ENCODE data around the gene CAPN15.

CAPN15 gene

GRCh38 chr16:519425-519824 lies 8.1 kb upstream of the CAPN15 start:
- DNase-seq: no peak
- H3K27ac ChIP-seq: no peak overlapping the region
- no peaks in the 10 kb centered on the region for H3K9me3 ChIP-seq (ENCODE audit: severe bottlenecking)
- H3K4me3 ChIP-seq (ENCODE audit: low read depth, low read length): no peak overlapping the region
- no peak for TF ChIP-seq CTCF (IDR thresholded peaks at IDR 0.05; ENCODE audit: low read depth, low read length)
- H3K27me3 ChIP-seq (ENCODE audit: insufficient read depth, low read depth, severe bottlenecking): no peaks in the 10 kb centered on the region
- H3K36me3 ChIP-seq: peaks cover 34% of the 10 kb centered on the region

- H3K27me3 ChIP-seq (ENCODE audit: insufficient read depth, low read depth, severe bottlenecking): no peaks in the 10 kb centered on the region
Measured at GRCh38 chr16:519841-520687, 7.4 kb upstream of the CAPN15 start.

GRCh38 chr16:520847-521246 lies 6.7 kb upstream of the CAPN15 start:
- H3K36me3 ChIP-seq: peaks cover 32% of the 10 kb centered on the region
- H3K9me3 ChIP-seq (ENCODE audit: severe bottlenecking): no peaks in the 10 kb centered on the region
- DNase-seq: no peak
- no peak overlapping the region for H3K4me3 ChIP-seq (ENCODE audit: low read depth, low read length)
- TF ChIP-seq CTCF (IDR thresholded peaks at IDR 0.05; ENCODE audit: low read depth, low read length): no peak
- no peaks in the 10 kb centered on the region for H3K27me3 ChIP-seq (ENCODE audit: insufficient read depth, low read depth, severe bottlenecking)
- H3K27ac ChIP-seq: no peak overlapping the region

More at GRCh38 chr16:519841-520687, 7.4 kb upstream of the CAPN15 start:
- no peak overlapping the region for H3K4me3 ChIP-seq (ENCODE audit: low read depth, low read length)
- no peak for DNase-seq
- TF ChIP-seq CTCF (IDR thresholded peaks at IDR 0.05; ENCODE audit: low read depth, low read length): no peak
- H3K9me3 ChIP-seq (ENCODE audit: severe bottlenecking): no peaks in the 10 kb centered on the region
- peaks cover 34% of the 10 kb centered on the region for H3K36me3 ChIP-seq
- no peak overlapping the region for H3K27ac ChIP-seq

- Histone ChIP-seq H3K4me3 (ENCODE audit: low read depth, low read length) (no peak overlapping the region), H3K27ac (no peak overlapping the region), H3K27me3 (ENCODE audit: insufficient read depth, low read depth, severe bottlenecking) (no peaks in the 10 kb centered on the region), H3K36me3 (peaks cover 27% of the 10 kb centered on the region), H3K9me3 (ENCODE audit: severe bottlenecking) (no peaks in the 10 kb centered on the region)
- DNase-seq: no peak
- TF ChIP-seq CTCF (IDR thresholded peaks at IDR 0.05; ENCODE audit: low read depth, low read length): no peak
Measured at GRCh38 chr16:521381-522210, 5.9 kb upstream of the CAPN15 start.

- no peak for TF ChIP-seq CTCF (IDR thresholded peaks at IDR 0.05; ENCODE audit: low read depth, low read length)
- Histone ChIP-seq H3K27ac (no peak overlapping the region; the same call in 1 of the 2 replicates), H3K27me3 (ENCODE audit: insufficient read depth, low read depth, severe bottlenecking) (no peaks in the 10 kb centered on the region), H3K9me3 (ENCODE audit: severe bottlenecking) (no peaks in the 10 kb centered on the region), H3K4me3 (ENCODE audit: low read depth, low read length) (no peak overlapping the region), H3K36me3 (peaks cover 27% of the 10 kb centered on the region)
- DNase-seq: no peak
Measured at GRCh38 chr16:522320-523096, 5.0 kb upstream of the CAPN15 start.

Measured in WERI-Rb-1 (cell line).